GM19468 (cell line): ENCODE data around the gene CMTM8.
"Not testable (repeated sequence)": the region's sequence is repeated elsewhere in the genome, so short reads cannot be mapped to it uniquely, and the experiment has no call there.

Source experiments
- ATAC-seq: cut with Tn5 transposase; IDR thresholded peaks from one replicate; pipeline ENCODE4 v1.9.1; 2021; ENCODE audit warnings: mild to moderate bottlenecking, moderate library complexity, moderate number of reproducible peaks; ENCODE audit not compliant: unreplicated experiment; ENCODE audit errors: extremely low read depth

Gene CMTM8

DNA sequence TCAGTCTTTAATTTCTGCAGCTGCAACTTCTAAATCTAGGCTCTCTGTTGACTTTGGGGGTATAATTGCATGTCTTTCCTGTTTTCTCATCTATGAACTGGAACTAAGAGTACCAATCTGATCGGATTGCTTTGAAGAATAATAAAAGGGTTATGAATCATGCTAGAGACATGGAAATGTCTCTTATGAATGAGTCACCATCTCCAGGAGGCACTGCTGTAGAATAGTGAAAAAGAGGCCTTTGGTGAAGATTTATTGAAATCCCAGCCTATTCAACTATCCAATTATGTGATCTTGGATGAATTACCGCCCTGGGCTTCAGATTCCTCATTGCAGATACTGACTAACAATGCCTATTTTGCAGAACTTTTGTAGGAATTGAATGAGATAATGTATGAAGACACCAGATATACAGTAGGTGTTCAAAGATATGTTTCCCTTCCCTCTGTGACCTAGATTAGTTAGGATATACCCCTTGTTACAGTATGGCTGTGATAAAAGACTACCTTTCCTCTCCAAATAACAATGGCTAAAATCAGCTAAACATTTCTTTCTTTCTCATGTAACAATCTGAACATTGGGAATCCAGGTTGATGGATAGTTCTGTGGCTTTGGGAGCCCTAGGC lies 11.5 kb upstream of the CMTM8 start:
- ATAC-seq: no peak

DNA sequence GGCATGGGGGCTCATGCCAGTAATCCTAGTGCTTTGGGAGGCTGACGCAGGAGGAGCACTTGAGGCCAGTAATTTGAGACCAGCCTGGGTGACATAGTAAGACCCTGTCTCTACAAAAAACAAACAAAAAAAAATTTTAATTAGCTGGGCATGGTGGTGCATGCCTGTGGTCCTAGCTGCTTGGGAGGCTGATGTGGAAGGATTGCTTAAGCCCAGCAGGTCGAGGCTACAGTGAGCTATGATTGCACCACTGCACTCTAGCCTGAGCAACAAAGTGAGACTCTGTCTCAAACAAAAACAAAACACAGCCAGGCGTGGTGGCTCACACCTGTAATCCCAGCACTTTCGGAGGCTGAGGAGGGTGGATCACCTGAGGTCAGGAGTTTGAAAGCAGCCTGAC lies 9.7 kb upstream of the CMTM8 start:
- not testable (repeated sequence) for ATAC-seq

DNA sequence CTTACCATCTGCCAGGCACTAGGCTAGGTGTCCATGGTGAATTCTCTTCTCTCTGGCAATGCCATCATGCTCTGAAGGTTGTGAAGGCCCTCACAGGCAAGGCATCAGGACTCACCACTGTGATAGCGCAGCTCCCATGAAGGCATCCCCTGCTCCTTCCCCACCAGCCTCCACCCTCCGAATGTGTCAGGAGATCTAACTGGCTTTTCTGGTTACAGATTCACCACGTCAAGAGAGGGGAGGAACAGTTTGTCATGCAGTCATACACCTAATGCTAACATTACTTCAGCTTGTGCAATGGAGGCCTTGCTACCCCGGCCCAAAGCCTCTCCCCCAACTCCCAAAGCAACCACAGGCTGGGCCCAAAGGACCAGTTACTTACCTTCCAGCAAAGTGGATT lies 8.9 kb upstream of the CMTM8 start:
- ATAC-seq: no peak

DNA sequence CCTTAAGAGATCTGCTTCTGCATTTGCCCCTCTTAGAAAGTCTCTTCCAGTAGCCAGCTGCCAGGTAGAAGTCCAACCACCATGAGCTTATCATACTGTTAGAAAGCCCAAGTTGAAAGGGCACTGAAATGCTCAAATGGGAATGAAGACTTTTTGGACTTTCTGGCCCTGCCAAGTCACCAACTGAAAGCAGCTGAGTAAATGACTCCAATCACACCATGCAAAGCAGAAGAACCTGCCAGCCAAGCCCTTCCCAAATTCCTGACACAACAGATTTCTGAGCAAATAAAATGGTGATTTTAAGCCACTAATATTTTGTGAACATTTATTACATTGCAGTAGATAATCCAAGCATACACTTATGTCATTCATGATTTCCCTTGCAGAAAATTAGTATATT lies 2.1 kb upstream of the CMTM8 start:
- no peak for ATAC-seq

DNA sequence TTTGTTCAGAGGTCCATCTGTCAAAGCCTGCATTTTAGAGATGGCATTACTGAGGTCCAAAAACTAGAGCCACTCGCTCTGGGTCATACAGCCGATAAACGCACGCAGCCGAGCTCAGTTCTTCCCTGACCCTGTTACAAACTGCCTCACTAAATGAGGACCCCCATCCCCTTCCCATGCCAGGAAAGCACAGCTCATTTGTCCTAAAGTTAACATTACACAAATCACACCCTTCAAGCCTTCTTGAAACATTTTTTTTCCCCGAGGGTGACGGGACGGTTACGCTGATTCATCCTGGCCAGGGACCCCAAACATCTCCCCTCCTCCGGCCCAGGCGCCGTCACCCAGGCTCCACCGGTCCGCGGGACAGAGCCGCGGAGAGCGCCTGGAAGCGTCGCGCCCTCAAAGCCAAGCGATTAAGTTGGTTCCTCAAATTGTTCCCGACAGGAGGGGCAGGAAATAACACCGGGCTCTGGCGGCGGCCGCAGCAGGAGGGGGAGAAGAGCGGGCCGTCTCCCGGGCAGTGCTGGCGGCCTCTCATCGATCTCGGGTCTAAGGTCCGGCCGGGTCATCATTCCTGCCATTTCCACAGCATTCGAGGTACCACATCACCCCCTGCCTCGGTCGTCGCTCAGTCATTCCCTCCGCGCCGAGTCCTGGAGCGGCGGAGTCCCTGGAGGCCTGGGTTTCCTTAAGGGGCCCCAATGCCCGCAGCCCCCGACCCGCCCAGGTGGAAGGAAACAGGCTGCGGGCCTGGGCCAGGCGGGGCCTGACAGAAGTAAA lies 619 bp upstream of the CMTM8 start:
- ATAC-seq: no peak

DNA sequence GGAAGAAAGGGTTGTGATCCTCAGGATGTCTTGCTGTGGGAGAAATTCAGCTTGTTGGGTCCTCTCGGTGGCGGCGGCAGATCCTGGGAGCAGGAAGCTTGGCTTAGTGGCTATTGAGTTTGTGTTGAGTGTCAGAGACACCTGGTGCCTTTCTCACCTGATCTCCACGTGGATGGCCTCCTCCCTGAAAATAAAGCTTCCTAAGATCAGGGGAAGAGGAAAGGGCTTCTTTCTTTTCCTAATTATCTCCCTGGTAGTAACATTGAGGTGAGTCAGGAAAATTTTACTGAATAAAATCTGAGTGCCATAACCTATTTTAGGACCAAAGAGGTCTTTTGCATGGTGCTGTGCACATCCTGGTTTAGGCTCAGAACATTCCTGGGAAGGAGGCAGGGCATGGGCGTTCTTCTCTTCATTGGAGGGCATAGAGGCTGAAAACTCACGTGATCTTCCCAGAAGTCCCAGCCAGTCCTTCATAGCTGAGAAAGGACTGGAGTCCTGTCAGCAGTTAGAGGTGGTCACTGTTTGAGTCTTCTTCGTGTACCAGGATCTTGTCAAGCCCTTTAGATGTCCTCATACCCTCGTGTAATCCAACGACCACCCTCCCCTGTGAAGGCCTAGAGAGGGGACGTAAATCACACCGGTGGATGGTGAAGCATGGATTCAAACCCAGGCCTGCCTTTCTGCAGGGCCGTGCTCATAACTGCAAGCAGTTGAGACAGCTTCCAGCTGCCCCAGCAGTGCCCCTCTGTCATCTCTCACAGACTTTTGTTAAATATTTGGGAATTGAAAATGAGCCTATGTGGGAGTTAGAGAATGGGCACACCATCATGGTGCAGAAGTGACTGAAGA lies 1.1 kb downstream of the CMTM8 start:
- ATAC-seq: no peak

DNA sequence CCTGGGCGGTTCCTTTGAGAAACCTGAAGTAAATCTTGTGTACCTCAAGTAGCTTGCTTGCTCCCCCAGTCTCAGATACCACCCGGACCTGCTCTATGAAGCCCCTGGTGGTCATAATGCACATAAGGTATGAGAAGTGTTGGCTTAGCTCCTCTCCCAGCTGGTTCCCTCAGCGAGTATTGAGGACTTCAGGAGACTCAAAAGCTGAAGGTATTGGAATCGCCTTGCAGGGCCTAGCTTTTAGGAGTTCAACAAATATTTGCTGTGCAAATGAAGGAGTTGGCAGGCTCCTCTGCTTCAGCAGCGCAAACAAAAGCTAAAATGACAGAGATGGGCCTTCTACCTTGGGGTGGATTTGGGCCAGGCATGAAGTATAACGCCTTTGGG lies 1.7 kb downstream of the CMTM8 start:
- no peak for ATAC-seq

DNA sequence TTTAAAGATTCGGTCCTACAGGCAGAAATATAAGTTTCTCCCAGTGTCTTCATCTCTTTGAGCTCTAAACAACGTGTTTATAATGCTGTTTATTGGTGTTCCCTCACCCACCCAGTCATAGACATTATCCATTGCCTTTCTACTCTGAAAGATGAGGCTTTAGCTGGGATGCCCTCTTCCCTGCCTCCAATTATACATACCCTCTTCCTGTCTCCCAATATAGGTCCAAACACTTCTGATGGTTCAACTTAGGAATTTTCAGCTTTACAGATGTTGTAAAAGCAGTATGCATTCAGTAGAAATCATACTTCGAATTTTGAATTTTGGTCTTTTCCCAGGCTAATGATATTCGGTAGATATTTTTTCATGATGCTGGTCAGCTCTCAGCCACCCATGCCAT lies 2.6 kb downstream of the CMTM8 start:
- ATAC-seq: no peak

DNA sequence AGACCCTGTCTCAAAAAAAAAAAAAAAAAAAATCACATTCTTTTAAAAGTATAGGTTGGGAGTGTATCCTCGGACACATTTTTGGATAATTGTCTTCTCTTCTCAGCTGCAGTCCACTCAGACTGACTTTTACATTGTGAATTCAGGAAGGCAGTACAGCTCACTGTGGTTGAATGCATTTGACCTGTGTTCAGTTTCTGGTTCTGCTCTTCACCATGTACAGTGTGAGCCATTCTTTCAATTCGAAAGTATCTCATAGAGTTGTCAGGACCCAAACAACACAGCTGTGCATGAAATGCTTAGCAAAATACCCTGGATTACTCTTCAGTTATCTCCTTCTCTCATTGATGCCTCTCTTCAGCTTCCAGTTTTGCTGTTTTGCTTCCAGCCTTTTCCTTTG lies 5.0 kb downstream of the CMTM8 start:
- ATAC-seq: no peak

DNA sequence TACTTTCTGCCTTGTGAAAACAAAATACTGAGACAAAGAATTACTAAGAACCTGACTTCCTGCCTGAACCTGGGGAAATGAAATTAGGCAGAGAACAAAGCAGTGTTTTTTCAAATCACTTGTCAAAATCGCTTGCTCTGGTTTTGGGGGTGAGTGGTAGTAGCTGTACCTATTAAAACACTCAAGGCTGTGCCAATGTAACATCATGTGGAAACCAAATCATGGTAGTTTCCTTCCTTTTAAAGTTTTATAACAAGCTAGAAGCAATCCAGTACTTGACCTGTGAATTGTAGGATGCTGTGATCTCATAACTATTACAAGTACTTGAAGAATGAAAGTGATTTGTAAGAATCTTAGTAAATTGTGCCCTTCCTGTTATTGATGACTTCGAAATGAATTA lies 6.7 kb downstream of the CMTM8 start:
- no peak for ATAC-seq

DNA sequence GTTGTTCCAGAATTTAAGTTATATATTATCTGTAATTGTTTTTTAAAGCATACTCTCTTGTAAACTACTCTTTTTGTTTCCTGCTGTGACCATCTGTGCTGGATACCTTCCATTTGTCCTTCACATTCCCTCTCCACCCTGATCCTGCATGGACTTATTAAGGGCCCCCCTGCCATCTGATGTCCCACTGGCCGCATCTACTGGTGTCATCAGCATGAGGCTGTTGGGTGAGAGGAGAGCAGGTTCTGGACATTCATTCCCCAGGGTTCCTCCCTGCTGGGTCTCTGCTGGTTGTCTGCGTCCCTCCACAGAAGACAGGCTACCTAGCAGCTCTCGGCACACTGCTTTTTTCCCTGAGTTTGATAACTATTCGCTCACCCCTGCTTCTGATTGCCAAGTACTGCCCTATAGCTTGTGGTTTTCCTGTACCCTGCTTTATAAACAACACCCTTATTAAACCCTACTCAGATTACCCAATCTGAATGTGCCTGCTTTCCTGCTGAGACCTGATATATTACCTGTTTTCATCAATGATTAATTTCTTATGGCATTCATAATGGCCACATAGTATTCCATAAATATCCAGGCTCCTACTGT lies 7.7 kb downstream of the CMTM8 start:
- ATAC-seq: no peak

DNA sequence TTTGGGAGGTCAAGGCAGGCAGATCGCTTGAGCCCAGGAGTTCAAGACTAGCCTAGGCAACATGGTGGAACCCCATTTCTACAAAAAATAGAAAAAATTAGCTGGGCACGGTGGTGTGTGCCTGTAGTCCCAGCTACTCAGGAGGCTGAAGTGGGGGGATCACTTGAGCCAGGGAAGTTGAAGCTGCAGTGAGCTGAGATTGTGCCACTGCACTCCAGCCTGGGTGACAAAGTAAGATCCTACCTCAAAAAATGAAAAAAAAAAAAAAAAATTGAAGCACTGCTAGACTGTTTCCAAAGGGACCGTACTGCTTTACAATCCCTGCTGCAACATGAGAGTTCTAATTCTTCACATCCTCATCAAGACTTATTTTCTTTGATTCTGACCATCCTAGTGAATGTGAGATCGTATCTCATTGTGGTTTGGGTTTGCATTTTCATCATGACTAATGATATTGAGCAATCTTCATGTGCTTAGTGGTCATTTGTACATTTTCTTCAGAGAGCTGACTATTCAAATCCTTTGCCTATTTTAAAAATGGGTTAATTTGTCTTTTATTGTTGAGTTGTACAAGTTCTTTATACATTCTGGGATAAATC lies 10.8 kb downstream of the CMTM8 start:
- no peak for ATAC-seq

DNA sequence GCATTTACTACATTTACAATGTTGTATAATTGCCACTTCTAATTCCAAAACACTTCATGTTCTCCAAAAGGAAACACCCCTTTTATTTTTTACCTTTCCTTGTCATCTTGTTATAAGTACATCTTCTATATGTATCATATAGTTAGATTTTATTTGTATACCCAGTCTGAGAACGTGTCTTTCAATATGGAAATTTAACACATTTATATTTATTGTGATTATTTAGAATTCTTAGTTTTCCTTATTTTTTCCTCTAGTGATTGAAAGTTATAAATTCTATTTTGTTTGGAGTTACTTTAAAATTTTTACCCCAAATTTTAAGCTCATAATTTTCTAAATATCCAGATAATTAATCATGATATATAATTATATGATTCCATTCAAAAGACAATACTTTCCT lies 15.8 kb downstream of the CMTM8 start:
- no peak for ATAC-seq

DNA sequence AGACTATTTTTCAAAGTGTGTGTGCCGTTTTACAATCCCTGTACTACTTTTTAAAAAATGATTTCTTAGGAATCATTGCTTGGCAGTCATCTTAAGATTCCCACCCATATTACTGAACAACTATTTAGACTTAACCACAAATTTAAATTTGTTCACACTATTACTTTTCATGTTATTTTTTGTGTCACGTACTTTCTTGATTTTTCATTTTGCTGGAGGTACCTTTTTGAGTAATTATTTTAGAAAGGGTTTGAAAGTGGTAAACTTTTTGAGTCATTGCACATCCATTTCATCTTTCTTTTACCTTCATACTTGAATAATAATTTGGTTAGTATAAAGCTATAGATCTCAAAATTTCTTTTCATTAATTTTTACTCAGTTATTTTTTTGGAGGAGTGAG lies 16.9 kb downstream of the CMTM8 start:
- ATAC-seq: no peak

DNA sequence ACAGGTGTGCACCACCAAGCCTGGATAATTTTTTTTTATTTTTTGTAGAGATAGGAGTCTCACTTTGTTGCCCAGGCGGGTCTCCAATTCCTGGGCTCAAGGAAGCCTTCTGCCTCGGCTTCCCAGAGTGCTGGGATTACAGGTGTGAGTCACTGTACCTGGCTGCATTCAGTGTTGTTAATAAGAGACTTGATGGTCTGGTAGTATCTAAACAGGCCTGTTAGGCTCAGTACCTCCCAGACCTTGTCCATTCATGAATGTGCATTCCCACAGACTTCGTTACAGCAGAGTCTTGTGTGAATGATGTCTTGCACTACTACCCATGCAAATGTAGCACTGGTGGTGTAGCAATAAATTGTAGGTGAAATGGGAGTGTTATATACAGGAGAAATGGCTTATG lies 17.7 kb downstream of the CMTM8 start:
- ATAC-seq: no peak

DNA sequence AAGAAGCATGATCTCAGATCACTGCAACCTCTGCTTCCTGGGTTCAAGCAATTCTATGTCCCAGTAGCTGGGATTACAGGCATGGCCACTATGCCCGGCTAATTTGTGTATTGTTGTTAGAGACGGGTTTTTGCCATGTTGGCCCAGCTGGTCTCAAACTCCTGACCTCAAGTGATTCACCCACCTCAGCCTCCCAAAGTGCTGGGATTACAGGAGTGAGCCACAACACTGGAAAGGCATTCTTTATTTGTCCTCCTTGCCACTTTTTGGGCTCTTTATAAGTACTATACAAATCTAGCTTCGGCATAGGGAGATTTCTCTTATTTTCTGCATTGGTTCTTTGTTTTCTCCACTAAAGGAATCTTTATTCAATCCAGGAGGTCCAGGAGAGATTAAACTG lies 18.6 kb downstream of the CMTM8 start:
- no peak for ATAC-seq

DNA sequence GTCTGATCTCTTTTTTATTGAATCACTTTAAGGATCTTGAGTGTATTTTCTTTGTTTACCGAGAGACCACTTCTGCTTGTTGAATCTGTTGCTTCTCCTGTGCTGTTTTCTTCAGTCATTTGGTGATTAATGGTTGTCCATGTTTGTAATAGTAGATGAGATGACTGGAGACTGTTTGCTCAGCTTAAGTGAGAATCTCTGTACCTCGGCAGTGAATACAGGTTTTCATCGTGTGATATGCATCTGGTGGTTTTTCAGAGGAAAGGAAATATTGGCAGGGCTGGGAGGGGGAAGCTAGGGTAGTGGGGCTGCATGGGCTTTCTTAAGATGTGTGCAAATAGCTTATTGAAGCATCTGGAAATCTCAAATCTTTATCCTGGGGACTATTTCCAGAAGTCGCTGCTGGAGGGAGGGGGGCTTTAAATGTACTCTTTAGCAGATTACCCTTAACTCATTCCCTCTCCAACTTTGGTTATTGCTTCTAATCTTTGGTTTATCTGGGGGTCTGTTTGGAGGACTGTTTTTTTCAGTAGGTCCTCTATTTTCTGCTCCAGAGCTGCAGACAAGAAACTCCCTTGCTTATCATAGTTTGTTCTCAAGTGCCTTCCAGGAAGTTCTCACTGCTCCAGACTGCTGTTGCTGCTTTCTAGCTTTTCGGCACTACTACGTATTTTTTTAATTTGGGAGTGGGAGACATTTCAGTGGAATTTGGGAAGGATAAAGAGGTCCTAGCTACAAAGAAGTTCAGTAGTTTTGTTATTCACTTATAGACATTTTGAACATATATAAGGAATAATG lies 19.4 kb downstream of the CMTM8 start:
- no peak for ATAC-seq

DNA sequence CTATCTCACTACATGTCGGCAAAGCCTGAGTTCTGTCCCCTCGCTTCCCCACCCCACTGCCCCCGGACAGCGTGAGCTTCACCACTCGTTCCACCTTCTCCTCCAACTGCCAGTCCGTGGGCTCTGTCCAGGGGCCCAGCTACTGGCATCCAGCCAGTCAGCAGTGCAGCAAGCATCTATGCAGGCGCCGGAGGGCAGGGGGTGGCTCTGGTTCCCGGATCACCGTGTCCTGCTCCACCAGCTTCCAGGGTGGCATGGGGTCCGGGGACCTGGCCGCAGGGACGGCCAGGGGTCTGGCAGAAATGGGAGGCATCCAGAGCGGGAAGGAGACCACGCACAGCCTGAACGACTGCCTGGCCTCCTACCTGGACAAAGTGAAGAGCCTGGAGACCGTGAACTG lies 20.4 kb downstream of the CMTM8 start:
- no peak for ATAC-seq

DNA sequence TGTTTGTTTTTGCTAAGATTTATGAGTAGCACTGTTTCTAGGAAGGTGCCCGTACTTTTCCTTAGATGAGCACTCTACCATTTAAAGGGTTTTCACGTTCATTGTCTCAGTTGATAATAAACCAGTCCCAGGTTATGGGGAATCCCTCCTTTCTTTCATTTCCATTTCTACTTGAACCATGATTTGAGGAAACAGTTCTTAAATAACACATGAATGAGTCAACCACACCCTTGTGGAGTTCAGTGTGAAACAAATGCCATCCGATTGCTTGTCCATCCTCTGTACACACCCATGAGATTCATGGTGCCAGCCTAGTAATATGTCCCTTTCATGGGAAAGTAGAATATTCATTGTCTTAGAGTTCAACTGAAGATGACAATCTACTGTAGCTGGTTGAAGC lies 23.1 kb downstream of the CMTM8 start:
- no peak for ATAC-seq

DNA sequence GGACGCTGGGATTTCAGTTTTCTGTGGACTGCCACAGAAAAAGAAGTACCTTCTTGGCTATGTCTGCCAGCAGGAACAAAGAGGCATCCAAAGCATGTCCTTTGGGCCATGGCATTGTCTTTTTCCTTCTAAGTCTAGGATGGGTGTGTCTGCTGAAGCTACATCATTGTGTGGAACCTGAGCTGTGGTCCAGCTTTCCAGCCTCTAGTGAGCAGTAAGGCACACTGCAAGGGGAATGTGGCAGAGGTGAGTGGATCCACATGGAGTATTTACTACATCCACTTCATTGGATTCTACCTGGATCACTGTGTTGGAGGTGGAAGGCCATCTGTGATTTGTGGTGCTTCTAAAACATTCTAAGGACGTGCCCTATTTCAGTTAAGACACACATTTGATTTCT lies 23.7 kb downstream of the CMTM8 start:
- ATAC-seq: no peak
